Measurements from ENCODE around the gene TARS3.

DNA sequence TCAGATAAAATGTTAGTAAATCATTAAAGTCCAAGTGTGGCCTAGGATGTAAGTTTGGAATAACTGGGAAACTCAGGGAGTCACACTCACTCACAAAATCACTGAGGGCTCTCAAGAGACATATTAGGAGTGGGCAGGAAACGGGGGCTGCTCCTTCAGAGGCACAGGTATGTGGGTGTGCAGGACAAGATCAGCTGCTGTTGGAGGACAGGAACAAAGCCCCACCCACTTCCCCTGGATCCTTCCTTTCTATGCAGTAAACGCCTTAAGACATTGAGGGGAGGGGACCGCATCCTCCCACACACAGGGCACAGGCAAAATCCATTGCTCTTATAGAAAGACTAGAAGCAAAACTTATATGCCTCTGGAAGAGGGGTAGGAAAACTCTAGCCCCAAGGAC, 102.3 kb downstream of the TARS3 start:
- TF ChIP-seq, protein P1, sequence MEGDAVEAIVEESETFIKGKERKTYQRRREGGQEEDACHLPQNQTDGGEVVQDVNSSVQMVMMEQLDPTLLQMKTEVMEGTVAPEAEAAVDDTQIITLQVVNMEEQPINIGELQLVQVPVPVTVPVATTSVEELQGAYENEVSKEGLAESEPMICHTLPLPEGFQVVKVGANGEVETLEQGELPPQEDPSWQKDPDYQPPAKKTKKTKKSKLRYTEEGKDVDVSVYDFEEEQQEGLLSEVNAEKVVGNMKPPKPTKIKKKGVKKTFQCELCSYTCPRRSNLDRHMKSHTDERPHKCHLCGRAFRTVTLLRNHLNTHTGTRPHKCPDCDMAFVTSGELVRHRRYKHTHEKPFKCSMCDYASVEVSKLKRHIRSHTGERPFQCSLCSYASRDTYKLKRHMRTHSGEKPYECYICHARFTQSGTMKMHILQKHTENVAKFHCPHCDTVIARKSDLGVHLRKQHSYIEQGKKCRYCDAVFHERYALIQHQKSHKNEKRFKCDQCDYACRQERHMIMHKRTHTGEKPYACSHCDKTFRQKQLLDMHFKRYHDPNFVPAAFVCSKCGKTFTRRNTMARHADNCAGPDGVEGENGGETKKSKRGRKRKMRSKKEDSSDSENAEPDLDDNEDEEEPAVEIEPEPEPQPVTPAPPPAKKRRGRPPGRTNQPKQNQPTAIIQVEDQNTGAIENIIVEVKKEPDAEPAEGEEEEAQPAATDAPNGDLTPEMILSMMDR (IDR thresholded peaks at IDR 0.05; ENCODE audit: borderline replicate concordance, extremely low read depth, low read length, poor library complexity, severe bottlenecking) = no peak
- TF ChIP-seq EZH2 (IDR thresholded peaks at IDR 0.05; ENCODE audit: borderline replicate concordance, low read depth, low read length, severe bottlenecking) = no peak

Measured in DND-41 (cell line).